Pancreas (tissue), 10 donors: Measurements from ENCODE around the gene NFIX. TPM values are rescaled to one million over a fixed set of nuclear protein-coding genes. Genes with fewer than 3 reads are reported as not detected.

Experiments
- ATAC-seq, 4 donors: fragments of 200-7000 bp; cut with Tn5 transposase; one replicate each; pipeline versions ENCODE4 v1.8.0 to v1.9.1; 2020; ENCODE audit warnings: mild to moderate bottlenecking in 4 of 4, moderate library complexity in 4 of 4
- DNase-seq, 6 donors: peaks; one replicate each; pipeline ENCODE4 v3.0.0-alpha.2; 2020
- FAIRE-seq: peaks from 2 replicates; lab custom pipeline; 2012; peaks lifted over from hg19 to GRCh38; lab: Jason Lieb, UNC
- H3K27ac ChIP-seq, 4 donors: fragments of 200-600 bp; sonication (generic); 1 replicate in 3 of 4; 2 replicates in 1 of 4; pipeline versions ENCODE4 v1.5.0 to v1.8.0; 2020
- H3K27me3 ChIP-seq, 4 donors: fragments of 200-600 bp; one replicate each; pipeline ENCODE4 v1.8.0; 2021
- H3K36me3 ChIP-seq, 3 donors: fragments of 200-600 bp; sonication (generic) in 1 of 3; one replicate each; pipeline versions ENCODE4 v1.5.0 to v1.8.0; 2020 to 2021
- H3K4me1 ChIP-seq, 3 donors: fragments of 200-600 bp; one replicate each; pipeline ENCODE4 v1.8.0; 2021
- H3K4me3 ChIP-seq, 4 donors: fragments of 200-600 bp; sonication (generic) in 2 of 4; one replicate each; pipeline versions ENCODE4 v1.5.0 to v1.8.0; 2020 to 2021
- H3K9me3 ChIP-seq, 4 donors: fragments of 200-600 bp; one replicate each; pipeline ENCODE4 v1.8.0; 2021
- CTCF ChIP-seq, 4 donors: fragments of 200-600 bp; sonication (generic) in 3 of 4; IDR thresholded peaks; one replicate each; pipeline versions ENCODE4 v1.5.0 to v1.8.0; 2021; ENCODE audit warnings: antibody characterized with exemption in 4 of 4
- WGBS, 2 donors: extraction: QIAGEN DNeasy Blood & Tissue Kit; methylation state at CpG; one replicate each; pipeline ENCODE4 v1.1.7; 2013; 5-methylcytosine and 5-hydroxymethylcytosine counted together
- intact Hi-C, 3 donors: fragments of 100-400 bp; cut with DNase I; formaldehyde crosslinking; loops; one replicate each; pipeline versions ENCODE4 v1.11.1 to v1.14.2; 2022
- polyA plus RNA-seq, 2 donors: library from polyadenylated mRNA; stranded (reverse); fragments of 200-250 nt; gene quantifications; one replicate each; pipeline ENCODE4 v1.2.3, GENCODE V29; 2013
- total RNA-seq, 6 donors: library from RNA; stranded (reverse); fragmentation: NEBNext Ultra II Directional in 4 of 6; extraction: Animal tissue kit (Norgen Biotek cat#: 25700) in 4 of 6; gene quantifications; one replicate each; pipeline versions ENCODE4 v1.2.1 to v1.2.4, GENCODE V29; 2021 to 2023
- donor health status: healthy with polysubstance abuse.
- donor health status: DM: no; HTN: no; CAD: no; lungs with moderate emphysema.
- donor health status: DM: no; HTN: no; CAD: no.
- donor health status: control.
- donor health status: control.
- donor health status: Bipolar disorder and iron deficiency.
- donor health status: DM: yes; HTN: yes; CAD: no.
- donor health status: DM: no; HTN: no; CAD: no.
- donor health status: DM: no; HTN: no; CAD: no.
- donor health status: DM: yes; HTN: yes; CAD: no.

Gene NFIX
- total and polyA plus RNA-seq, 8 donors, result 8.3 to 45.1 (median 32.7) TPM

GRCh38 chr19:13019332-13019731 is 24.1 kb downstream of the NFIX start:
- peaks cover 4 to 10% (median 9%) of the 10 kb centered on the region in 3 donors for H3K4me1 ChIP-seq
- WGBS, 2 donors, result 88 to 95% methylated on average over 4 of the region's 4 CpGs
- no peak for TF ChIP-seq CTCF (IDR thresholded peaks at IDR 0.05)
- H3K27ac ChIP-seq, result peak overlapping the region in 1 of 4 donors; percentile 12
- no peaks in the 10 kb centered on the region for H3K27me3 ChIP-seq
- no peaks in the 10 kb centered on the region for H3K36me3 ChIP-seq
- H3K9me3 ChIP-seq, result no peaks in the 10 kb centered on the region
- DNase-seq (no peak), FAIRE-seq (no peak), ATAC-seq (no peak)
- intact Hi-C loops, result no loop called here
- H3K4me3 ChIP-seq, result no peak overlapping the region

GRCh38 chr19:13020002-13020414 is 24.7 kb downstream of the NFIX start:
- no peaks in the 10 kb centered on the region for H3K9me3 ChIP-seq
- no peak overlapping the region for H3K4me3 ChIP-seq
- intact Hi-C loops, result no loop called here
- H3K4me1 ChIP-seq, result peaks cover 4 to 12% (median 10%) of the 10 kb centered on the region in 3 donors
- H3K27me3 ChIP-seq, result no peaks in the 10 kb centered on the region
- peak overlapping the region in 2 of 4 donors; percentile 12 to 15 for H3K27ac ChIP-seq
- DNase-seq (no peak), FAIRE-seq (no peak), ATAC-seq (no peak)
- TF ChIP-seq CTCF (IDR thresholded peaks at IDR 0.05), result no peak
- no peaks in the 10 kb centered on the region for H3K36me3 ChIP-seq
- WGBS, 2 donors, result 84 to 89% methylated on average over 7 of the region's 7 CpGs

- Histone ChIP-seq H3K4me3 (peak overlapping the region in 2 of 4 donors; percentile 24 to 41), H3K36me3 (no peaks in the 10 kb centered on the region), H3K4me1 (peaks cover 11 to 27% (median 13%) of the 10 kb centered on the region in 3 donors), H3K27ac (peak overlapping the region; percentile 48 to 87 (median 75)), H3K27me3 (no peaks in the 10 kb centered on the region), H3K9me3 (no peaks in the 10 kb centered on the region)
- peak; percentile 44 to 51 (median 46) for ATAC-seq
- FAIRE-seq, result no peak
- no peak for TF ChIP-seq CTCF (IDR thresholded peaks at IDR 0.05)
- intact Hi-C loops, result no loop called here
- no peak for DNase-seq
- 20 to 35% methylated on average over 22 of the region's 22 CpGs for WGBS, 2 donors
These were observed 27.0 kb downstream of the NFIX start for GRCh38 chr19:13022111-13022858.

GRCh38 chr19:13022859-13023636 is 27.8 kb downstream of the NFIX start:
- DNase-seq (peak in 4 of 6 donors; percentile 59 to 66 (median 65)), ATAC-seq (peak; percentile 59 to 77 (median 74)), FAIRE-seq (no peak)
- H3K27me3 ChIP-seq, result no peaks in the 10 kb centered on the region
- intact Hi-C loops, result no loop called here
- peaks cover 11 to 29% (median 13%) of the 10 kb centered on the region in 3 donors for H3K4me1 ChIP-seq
- H3K27ac ChIP-seq, result peak overlapping the region; percentile 48 to 87 (median 75)
- no peak for TF ChIP-seq CTCF (IDR thresholded peaks at IDR 0.05)
- WGBS, 2 donors, result 20 to 23% methylated on average over 30 of the region's 30 CpGs
- no peaks in the 10 kb centered on the region for H3K36me3 ChIP-seq
- H3K9me3 ChIP-seq, result no peaks in the 10 kb centered on the region
- peak overlapping the region in 3 of 4 donors; percentile 9 to 41 (median 24) for H3K4me3 ChIP-seq
